DMS 273 (cell line): ENCODE results near the gene NEDD4L.
"Not testable (repeated sequence)": the region's sequence is repeated elsewhere in the genome, so short reads cannot be mapped to it uniquely, and the experiment has no call there.

ENCODE experiments used
- DNase-seq: peaks from one replicate; lab custom pipeline; 2025; ENCODE audit not compliant: unreplicated experiment; lab: John Stamatoyannopoulos, UW

NEDD4L gene

DNA sequence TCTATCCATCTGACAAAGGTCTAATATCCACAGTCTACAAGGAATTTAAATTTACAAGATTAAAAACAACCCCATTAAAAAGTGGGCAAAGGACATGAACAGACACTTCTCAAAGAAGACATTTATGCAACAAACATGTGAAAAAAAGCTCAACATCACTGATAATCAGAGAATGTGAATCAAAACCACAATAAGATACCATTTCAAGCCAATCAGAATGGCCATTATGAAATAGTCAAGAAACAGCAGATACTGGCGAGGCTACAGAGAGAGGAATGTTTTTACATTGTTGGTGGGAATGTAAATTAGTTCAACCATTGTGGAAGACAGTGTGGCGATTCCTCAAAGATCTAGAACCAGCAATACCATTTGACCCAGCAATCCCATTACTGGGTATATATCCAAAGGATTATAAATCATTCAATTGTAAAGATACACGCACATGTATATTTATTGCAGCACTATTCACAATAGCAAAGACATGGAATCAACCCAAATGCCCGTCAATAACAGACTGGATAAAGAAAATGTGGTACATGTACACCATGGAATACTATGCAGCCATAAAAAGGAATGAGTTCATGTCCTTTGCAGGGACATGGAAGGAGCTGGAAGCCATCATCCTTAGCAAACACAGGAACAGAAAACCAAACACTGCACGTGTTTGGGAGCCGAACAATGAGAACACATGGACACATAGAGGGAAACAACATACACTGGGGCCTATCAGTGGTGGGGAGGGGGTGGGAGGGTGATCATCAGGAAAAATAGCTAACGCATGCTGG is 391.4 kb downstream of the NEDD4L start:
- not testable (repeated sequence) for DNase-seq

DNA sequence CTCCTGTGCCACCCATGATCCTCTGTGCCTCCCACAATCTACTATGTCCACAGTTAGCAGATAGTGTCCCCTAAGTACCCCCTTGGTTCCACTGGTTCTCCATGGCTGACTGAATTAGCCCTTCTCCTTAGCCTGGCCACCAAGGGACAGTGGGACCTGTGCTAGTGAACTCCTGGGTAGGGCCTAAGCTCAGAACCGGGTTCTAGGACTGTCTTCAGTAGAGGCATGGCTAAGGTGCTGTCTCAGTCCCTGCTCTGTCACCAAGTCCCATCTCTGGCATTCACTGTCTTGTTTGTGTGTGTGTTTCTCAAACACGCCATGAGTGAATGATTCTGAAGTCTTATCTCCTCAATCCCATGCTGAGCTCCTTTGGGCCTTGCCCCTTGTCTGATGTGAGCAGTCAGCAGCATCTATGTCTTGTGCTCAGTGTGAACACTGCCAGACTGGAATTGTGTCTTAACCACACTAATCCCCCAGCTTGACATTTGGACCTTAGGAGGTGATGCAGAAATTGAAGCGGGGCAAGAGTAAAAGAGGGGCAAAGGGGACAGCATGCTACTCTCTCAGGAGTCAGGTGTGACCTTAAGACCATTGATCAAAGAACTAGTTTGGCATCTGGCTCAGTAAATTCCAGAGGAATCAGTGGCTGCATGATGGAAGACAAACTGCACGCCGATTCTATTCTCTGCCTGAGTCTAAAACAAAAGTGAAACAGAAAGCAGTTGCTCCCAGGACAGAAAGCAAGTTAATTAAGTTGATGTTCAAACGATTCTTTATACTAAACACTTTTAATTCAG is 394.3 kb downstream of the NEDD4L start:
- DNase-seq = no peak

DNA sequence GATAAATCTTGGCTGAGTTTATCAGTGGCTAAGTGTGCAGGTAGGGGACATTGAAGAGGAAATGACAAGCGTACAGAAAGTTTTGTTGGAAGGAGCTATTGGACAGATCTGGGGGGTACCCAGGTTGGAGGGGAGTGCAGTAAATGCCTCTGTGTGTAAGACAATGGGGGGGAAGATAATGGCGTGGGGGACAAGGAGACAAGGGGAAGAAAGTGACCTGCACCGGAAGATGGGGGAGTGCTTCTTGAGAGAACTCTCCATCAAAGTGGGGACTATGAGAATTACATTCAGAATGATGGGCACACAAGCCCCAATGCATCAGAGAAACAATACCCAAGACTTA is 394.9 kb downstream of the NEDD4L start:
- DNase-seq = no peak

DNA sequence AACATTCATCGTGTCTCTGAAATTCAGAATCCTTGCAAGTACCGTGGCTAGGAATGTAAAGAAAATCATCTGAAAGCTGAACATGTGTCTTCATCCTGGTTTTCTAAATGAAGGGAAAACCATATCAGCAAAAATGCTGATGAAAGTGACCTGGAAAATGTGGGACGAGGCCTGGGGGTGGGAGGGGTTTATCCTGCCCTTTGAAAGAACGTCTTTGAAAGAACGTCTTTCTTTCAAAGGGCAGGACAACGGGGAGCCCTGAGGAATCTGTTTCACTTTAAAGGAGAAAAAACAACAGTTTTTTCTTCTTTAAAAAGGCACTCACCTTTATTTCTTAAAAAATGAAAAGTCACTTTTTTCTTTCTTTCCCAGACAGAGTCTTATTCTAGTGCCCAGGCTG is 399.6 kb downstream of the NEDD4L start:
- no peak for DNase-seq

DNA sequence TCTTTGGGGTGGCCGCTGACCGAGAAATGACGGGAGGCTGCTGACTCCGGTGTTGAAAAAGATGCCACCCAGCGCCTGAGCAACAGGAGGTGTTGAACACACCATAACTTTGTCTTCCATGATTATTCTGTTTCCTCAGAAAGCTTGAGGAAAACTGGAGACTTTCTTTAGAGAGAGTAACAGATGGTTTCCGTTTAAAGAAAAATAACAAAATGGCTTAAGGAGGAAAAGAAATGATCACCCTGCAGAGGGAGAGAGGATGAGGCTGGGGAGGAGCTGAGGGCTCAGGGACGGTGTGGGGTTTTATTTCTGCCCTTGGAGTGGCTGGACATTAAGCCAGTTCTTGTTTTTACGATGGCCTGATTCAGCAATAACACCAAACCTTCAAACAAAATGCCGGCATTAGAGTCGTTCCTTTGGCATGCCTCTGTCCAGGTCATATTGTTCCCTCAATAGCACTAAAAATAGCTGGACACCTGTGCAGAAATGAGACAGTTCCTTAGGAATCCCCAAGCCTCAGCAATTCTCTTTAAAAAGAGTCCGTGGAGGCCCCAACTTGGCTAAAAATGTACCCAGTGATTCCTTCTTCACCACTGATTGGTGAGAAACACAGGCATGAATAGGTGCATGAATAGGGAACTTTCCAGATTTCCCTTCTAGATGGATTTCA is 402.5 kb downstream of the NEDD4L start:
- no peak for DNase-seq

DNA sequence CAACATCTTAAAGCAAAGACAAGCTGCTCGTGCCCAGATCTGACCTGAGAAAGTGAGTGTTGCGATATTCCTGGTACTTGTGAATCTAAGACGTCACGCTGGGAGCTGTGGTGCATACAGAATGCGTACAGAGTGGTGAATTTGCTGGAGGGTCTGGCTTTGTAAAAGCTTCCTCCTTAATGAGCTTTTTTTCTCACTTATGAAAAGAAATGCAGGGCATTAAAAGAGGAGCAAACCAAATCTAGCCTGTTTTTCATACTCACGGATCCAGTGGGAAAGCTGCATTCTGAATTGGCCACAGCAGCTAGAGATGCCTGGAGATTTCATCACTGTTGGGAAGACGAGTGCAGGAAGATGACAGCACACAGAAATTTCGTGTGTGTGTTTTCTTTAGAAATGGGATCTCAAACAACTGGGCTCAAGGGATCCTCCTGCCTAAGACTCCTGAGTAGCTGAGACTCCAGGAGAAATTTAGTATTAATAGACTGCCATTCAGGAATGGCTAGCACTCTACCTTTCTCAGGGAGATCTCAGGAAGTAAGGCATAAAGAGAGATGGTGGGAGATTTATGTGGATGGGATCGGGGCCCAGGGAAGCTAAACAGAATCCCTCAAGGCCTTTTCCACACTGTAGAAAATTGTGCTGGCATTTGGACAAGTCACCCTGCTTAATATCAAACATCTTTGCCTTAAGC is 403.5 kb downstream of the NEDD4L start:
- no peak for DNase-seq

DNA sequence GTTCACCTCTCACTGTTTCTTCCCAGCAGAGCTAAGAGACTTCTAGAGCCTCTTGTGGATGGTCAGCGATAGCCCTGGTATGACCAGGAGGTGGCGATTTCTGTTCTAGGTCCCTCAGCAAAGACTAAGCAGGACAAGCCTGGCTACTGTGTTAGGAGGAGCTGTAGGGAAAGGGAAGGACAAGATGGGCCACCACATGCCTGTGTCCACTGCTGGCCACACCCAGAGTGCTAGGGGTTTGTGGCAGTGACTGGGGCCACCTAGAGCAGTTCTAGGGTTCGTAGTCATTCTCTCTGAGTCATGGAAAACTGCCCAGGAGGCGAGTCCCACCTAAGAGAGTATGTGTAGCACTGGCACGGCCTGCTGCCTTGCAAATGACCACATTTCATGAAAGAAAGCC is 405.4 kb downstream of the NEDD4L start:
- no peak for DNase-seq
